ENCODE measurements around the gene PRSS38. TPM values are rescaled to one million over a fixed set of nuclear protein-coding genes. Genes with fewer than 3 reads are reported as not detected.
"Not testable (repeated sequence)": the region's sequence is repeated elsewhere in the genome, so short reads cannot be mapped to it uniquely, and the experiment has no call there.

The PRSS38 gene
- total and polyA plus RNA-seq, 5 donors, result not detected

DNA sequence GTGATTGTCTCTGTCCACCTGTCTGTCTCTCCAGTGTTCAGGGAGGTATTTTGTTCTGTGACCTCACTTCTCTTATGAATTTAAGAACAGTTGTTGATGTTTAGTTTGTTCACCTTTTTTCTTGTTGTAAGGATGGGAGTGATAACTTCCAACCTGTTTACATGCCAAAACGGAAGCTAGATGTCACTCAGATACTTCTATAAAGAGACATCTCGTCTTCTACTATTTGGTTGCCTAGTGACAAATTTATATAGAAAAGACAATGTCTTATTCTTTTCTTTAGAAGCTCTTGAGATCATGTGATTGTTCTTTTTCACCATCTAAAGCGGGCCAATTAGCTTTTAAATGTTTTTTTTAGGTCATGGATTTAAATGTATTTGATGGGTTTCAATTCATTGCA lies 33.8 kb downstream of the PRSS38 start:
- 49% methylated on average over 3 of the region's 3 CpGs for WGBS
- intact Hi-C loops (cut with DNase I), result no loop called here
- no peak overlapping the region for H3K4me3 ChIP-seq (ENCODE audit: low read length)
- ATAC-seq (no peak), DNase-seq (no peak)
- H3K27ac ChIP-seq (ENCODE audit: low read length), result no peak overlapping the region
- H3K4me1 ChIP-seq (ENCODE audit: control insufficient read depth, insufficient read depth, low read length), result no peaks in the 10 kb centered on the region
- H3K9me3 ChIP-seq (ENCODE audit: control insufficient read depth, low read length), result peaks cover 3% of the 10 kb centered on the region
- H3K27me3 ChIP-seq (ENCODE audit: control insufficient read depth, insufficient read depth), result no peaks in the 10 kb centered on the region

- H3K27ac ChIP-seq (ENCODE audit: low read length), result no peak overlapping the region
- no peak for ATAC-seq
- H3K4me1 ChIP-seq (ENCODE audit: control insufficient read depth, insufficient read depth, low read length), result no peaks in the 10 kb centered on the region
- intact Hi-C loops (cut with DNase I), result no loop called here
- DNase-seq, result no peak
- no peaks in the 10 kb centered on the region for H3K9me3 ChIP-seq (ENCODE audit: control insufficient read depth, low read length)
- H3K4me3 ChIP-seq (ENCODE audit: low read length), result no peak overlapping the region
- H3K27me3 ChIP-seq (ENCODE audit: control insufficient read depth, insufficient read depth), result no peaks in the 10 kb centered on the region
Observed at GRCh38 chr1:227854189-227854588, 38.7 kb downstream of the PRSS38 start.

DNA sequence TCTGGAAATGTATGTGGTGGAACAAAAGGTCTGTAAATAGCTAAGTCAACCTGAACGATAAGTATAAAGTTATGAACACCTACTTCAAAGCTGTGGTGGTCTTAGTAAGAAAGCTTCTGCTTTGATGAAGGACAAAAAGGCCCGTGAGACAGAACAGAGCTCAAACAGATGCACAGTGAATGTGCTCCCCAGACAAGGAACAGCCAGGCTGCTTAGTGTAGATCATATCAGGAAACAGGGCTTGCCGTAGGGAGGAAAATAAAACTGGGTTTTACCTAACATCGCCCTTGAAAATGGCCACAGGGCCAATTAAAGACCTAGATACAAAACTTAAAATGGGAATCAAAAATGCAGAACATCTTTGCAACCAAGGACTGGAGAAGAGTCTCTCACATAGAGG lies 40.2 kb downstream of the PRSS38 start:
- H3K27ac ChIP-seq (ENCODE audit: low read length), result no peak overlapping the region
- H3K9me3 ChIP-seq (ENCODE audit: control insufficient read depth, low read length), result no peaks in the 10 kb centered on the region
- WGBS, result 75% methylated on average over 4 of the region's 4 CpGs
- H3K27me3 ChIP-seq (ENCODE audit: control insufficient read depth, insufficient read depth), result no peaks in the 10 kb centered on the region
- no peak overlapping the region for H3K4me3 ChIP-seq (ENCODE audit: low read length)
- no peaks in the 10 kb centered on the region for H3K4me1 ChIP-seq (ENCODE audit: control insufficient read depth, insufficient read depth, low read length)
- DNase-seq (no peak), ATAC-seq (no peak)
- intact Hi-C loops (cut with DNase I), result no loop called here

- no peak overlapping the region for H3K4me3 ChIP-seq (ENCODE audit: low read length)
- no peaks in the 10 kb centered on the region for H3K27me3 ChIP-seq (ENCODE audit: control insufficient read depth, insufficient read depth)
- no peaks in the 10 kb centered on the region for H3K4me1 ChIP-seq (ENCODE audit: control insufficient read depth, insufficient read depth, low read length)
- intact Hi-C loops (cut with DNase I), result no loop called here
- H3K9me3 ChIP-seq (ENCODE audit: control insufficient read depth, low read length), result no peaks in the 10 kb centered on the region
- WGBS, result 89% methylated on average over 7 of the region's 7 CpGs
- ATAC-seq (no peak), DNase-seq (no peak)
- no peak overlapping the region for H3K27ac ChIP-seq (ENCODE audit: low read length)
Observed at GRCh38 chr1:227856147-227856858, 40.8 kb downstream of the PRSS38 start.

DNA sequence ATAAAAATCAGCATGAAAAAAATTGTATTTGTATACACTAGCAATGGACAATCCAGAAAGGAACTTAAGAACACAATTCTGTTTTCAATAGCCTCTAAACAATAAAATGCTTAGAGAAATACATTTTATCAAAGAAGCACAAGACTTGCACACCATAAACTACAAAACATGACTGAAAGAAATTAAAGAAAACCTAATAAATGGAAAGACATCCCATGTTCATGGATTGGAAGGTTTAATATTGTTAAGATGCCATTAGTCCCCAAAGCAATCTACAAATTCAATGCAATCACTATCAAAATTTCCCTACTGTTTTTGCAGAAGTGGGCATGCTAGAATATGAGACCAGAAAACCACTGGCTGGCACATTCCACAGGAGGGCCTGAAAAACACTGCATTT lies 49.4 kb downstream of the PRSS38 start:
- Histone ChIP-seq H3K27ac (ENCODE audit: low read length) (no peak overlapping the region), H3K27me3 (ENCODE audit: control insufficient read depth, insufficient read depth) (no peaks in the 10 kb centered on the region), H3K4me3 (ENCODE audit: low read length) (no peak overlapping the region), H3K9me3 (ENCODE audit: control insufficient read depth, low read length) (no peaks in the 10 kb centered on the region), H3K4me1 (ENCODE audit: control insufficient read depth, insufficient read depth, low read length) (no peaks in the 10 kb centered on the region)
- intact Hi-C loops (cut with DNase I), result no loop called here
- ATAC-seq (no peak), DNase-seq (no peak)

DNA sequence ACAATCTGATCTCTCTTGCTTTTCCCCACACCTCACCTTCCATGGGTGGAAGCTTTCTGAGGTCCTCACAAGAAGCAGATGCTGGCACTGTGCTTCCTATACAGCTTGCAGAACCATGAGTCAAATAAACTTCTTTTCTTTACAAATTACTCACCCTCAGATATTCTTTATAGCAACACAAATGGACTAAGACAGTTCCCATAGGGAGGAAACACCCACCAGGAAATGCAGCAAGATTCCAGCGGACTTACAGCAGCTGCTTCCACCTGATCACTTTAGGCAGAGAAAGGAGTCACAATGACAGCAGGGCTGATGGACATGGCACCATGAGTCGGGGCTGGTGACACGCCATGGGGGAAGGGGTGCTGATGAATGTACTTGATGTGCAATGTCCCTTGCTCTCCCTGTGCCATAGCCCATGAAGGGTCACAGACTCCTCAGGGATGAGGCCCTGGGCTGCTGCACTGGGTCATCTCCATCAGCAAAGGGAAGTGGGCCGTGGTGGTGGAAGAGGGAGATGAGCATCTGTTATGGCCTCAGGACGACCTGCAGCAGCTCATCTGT lies 53.9 kb downstream of the PRSS38 start:
- ATAC-seq, result no peak
- DNase-seq, result no peak

GRCh38 chr1:227869851-227870305 lies 54.4 kb downstream of the PRSS38 start:
- no peaks in the 10 kb centered on the region for H3K9me3 ChIP-seq (ENCODE audit: control insufficient read depth, low read length)
- no peak for DNase-seq
- no peak for ATAC-seq
- whole genome bisulfite sequencing, result 61% methylated on average over 5 of the region's 5 CpGs
- no peaks in the 10 kb centered on the region for H3K27me3 ChIP-seq (ENCODE audit: control insufficient read depth, insufficient read depth)
- no peak overlapping the region for H3K27ac ChIP-seq (ENCODE audit: low read length)
- no peaks in the 10 kb centered on the region for H3K4me1 ChIP-seq (ENCODE audit: control insufficient read depth, insufficient read depth, low read length)
- no peak overlapping the region for H3K4me3 ChIP-seq (ENCODE audit: low read length)
- intact Hi-C loops (cut with DNase I), result no loop called here

More for the DNA sequence above, 53.9 kb downstream of the PRSS38 start:
- intact Hi-C loops (cut with DNase I), result no loop called here
- no peak overlapping the region for H3K4me3 ChIP-seq (ENCODE audit: low read length)
- H3K4me1 ChIP-seq (ENCODE audit: control insufficient read depth, insufficient read depth, low read length), result no peaks in the 10 kb centered on the region
- H3K27ac ChIP-seq (ENCODE audit: low read length), result no peak overlapping the region
- no peaks in the 10 kb centered on the region for H3K9me3 ChIP-seq (ENCODE audit: control insufficient read depth, low read length)
- 52% methylated on average over 5 of the region's 5 CpGs for WGBS
- H3K27me3 ChIP-seq (ENCODE audit: control insufficient read depth, insufficient read depth), result no peaks in the 10 kb centered on the region

- Histone ChIP-seq H3K27me3 (ENCODE audit: control insufficient read depth, insufficient read depth) (no peaks in the 10 kb centered on the region), H3K27ac (ENCODE audit: low read length) (no peak overlapping the region), H3K9me3 (ENCODE audit: control insufficient read depth, low read length) (no peaks in the 10 kb centered on the region), H3K4me3 (ENCODE audit: low read length) (no peak overlapping the region), H3K4me1 (ENCODE audit: control insufficient read depth, insufficient read depth, low read length) (no peaks in the 10 kb centered on the region)
- DNase-seq, result no peak
- WGBS, result 69% methylated on average over 3 of the region's 3 CpGs
- ATAC-seq, result no peak
- intact Hi-C loops (cut with DNase I), result no loop called here
Observed at GRCh38 chr1:227870366-227870765, 54.9 kb downstream of the PRSS38 start.

GRCh38 chr1:227871892-227872291 lies 56.4 kb downstream of the PRSS38 start:
- H3K4me3 ChIP-seq (ENCODE audit: low read length); ATAC-seq; intact Hi-C loops (cut with DNase I); H3K27ac ChIP-seq (ENCODE audit: low read length); H3K4me1 ChIP-seq (ENCODE audit: control insufficient read depth, insufficient read depth, low read length); DNase-seq; H3K9me3 ChIP-seq (ENCODE audit: control insufficient read depth, low read length); H3K27me3 ChIP-seq (ENCODE audit: control insufficient read depth, insufficient read depth): not testable (repeated sequence)
- WGBS, result 85% methylated on average over 5 of the region's 5 CpGs

DNA sequence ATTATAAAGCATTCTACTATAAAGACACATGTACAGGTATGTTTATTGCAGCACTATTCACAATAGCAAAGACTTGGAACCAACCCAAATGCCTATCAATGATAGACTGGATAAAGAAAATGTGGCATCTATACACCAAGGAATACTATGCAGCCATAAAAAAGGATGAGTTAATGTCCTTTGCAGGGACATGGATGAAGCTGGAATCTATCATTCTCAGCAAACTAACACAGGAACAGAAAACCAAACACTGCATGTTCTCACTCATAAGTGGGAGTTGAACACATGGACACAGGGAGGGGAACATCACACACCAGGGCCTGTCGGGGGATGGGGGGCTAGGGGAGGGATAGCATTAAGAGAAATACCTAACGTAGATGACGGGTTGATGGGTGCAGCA lies 62.3 kb downstream of the PRSS38 start:
- H3K4me1 ChIP-seq (ENCODE audit: control insufficient read depth, insufficient read depth, low read length); H3K27ac ChIP-seq (ENCODE audit: low read length); H3K4me3 ChIP-seq (ENCODE audit: low read length); DNase-seq; H3K27me3 ChIP-seq (ENCODE audit: control insufficient read depth, insufficient read depth); ATAC-seq; intact Hi-C loops (cut with DNase I); H3K9me3 ChIP-seq (ENCODE audit: control insufficient read depth, low read length): not testable (repeated sequence)
- WGBS, result 90% methylated on average over 3 of the region's 3 CpGs

- no peaks in the 10 kb centered on the region for H3K27me3 ChIP-seq (ENCODE audit: control insufficient read depth, insufficient read depth)
- H3K27ac ChIP-seq (ENCODE audit: low read length), result no peak overlapping the region
- no peaks in the 10 kb centered on the region for H3K9me3 ChIP-seq (ENCODE audit: control insufficient read depth, low read length)
- ATAC-seq (no peak), DNase-seq (no peak)
- no peak overlapping the region for H3K4me3 ChIP-seq (ENCODE audit: low read length)
- no peaks in the 10 kb centered on the region for H3K4me1 ChIP-seq (ENCODE audit: control insufficient read depth, insufficient read depth, low read length)
- 52% methylated on average over 4 of the region's 4 CpGs for WGBS
- intact Hi-C loops (cut with DNase I), result no loop called here
Observed at GRCh38 chr1:227880342-227880924, 65.0 kb downstream of the PRSS38 start.

Data from right cardiac atrium (tissue), 5 donors.